A673 (cell line): ENCODE measurements around the gene RGR.

Experiments used
- EZH2 ChIP-seq: fragments of 200-600 bp; sonication (generic); IDR thresholded peaks from 2 replicates; pipeline ENCODE4 v1.6.1; 2017; ENCODE audit warnings: borderline replicate concordance, low read depth, mild to moderate bottlenecking, mixed read lengths, antibody characterized with exemption, low read length; ENCODE audit not compliant: poor library complexity, severe bottlenecking
- TF ChIP-seq, protein P1 (sequence below): fragments of 300-800, 200-600 bp; sonication (generic); conservative IDR thresholded peaks from 2 replicates; pipeline ENCODE4 v1.5.1; 2017; ENCODE audit warnings: low read depth, mild to moderate bottlenecking, antibody characterized with exemption, low read length, moderate library complexity, mixed read lengths

GRCh38 chr10:84293574-84294016, 48.7 kb downstream of the RGR start:
- TF ChIP-seq, protein P1, sequence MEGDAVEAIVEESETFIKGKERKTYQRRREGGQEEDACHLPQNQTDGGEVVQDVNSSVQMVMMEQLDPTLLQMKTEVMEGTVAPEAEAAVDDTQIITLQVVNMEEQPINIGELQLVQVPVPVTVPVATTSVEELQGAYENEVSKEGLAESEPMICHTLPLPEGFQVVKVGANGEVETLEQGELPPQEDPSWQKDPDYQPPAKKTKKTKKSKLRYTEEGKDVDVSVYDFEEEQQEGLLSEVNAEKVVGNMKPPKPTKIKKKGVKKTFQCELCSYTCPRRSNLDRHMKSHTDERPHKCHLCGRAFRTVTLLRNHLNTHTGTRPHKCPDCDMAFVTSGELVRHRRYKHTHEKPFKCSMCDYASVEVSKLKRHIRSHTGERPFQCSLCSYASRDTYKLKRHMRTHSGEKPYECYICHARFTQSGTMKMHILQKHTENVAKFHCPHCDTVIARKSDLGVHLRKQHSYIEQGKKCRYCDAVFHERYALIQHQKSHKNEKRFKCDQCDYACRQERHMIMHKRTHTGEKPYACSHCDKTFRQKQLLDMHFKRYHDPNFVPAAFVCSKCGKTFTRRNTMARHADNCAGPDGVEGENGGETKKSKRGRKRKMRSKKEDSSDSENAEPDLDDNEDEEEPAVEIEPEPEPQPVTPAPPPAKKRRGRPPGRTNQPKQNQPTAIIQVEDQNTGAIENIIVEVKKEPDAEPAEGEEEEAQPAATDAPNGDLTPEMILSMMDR, result no peak
- no peak for TF ChIP-seq EZH2
